ENCODE results near the gene SCMH1.

SCMH1 gene

DNA sequence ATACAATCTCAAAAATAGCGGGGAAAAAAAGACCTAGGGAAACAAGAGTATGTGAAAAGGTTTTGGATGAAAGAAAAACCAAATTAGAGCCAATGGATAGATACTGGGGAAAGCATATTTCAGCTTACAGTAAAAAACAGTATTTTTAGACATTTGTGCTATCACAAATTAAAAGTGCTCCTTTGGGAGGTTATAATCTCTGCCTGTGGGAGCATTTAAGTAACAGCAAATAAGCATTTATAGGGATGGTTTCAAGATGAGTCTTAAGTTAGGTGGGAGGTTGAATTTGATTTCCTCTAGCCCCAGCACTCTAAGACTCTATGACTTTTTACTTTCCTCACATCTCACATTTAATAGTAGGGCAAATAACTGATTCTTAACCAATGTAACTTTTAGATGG lies 141.0 kb downstream of the SCMH1 start:
- no peak overlapping the region for H3K9ac ChIP-seq (ENCODE audit: low read length)
- H3K36me3 ChIP-seq (ENCODE audit: control insufficient read depth, insufficient read depth, low read length), result no peaks in the 10 kb centered on the region
- H3K4me3 ChIP-seq (ENCODE audit: low read length), result no peak overlapping the region
- H3K27me3 ChIP-seq (ENCODE audit: control insufficient read depth, insufficient read depth, low read length), result no peaks in the 10 kb centered on the region
- H3K9me3 ChIP-seq (ENCODE audit: control insufficient read depth, low read length), result no peaks in the 10 kb centered on the region
- peaks cover 12% of the 10 kb centered on the region for H3K4me1 ChIP-seq (ENCODE audit: control insufficient read depth, insufficient read depth, low read length)

DNA sequence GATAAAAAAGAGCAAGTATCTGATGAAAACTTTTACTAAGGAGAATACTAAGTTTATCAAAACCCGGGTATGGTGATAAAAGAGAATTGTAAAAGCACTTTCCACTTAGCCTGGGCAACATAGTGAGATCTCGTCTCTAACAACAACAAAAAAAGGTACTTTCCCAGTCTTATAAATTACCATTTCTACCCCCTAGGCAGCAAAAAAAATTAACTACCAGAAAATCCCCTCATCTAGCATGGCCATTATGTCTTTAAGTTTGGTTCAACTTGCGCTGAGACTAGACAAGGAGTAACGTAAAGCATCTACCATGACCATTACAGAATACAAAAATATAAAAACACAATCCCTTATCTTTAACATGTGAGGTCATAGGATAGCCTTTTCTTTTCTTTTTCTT lies 141.9 kb downstream of the SCMH1 start:
- Histone ChIP-seq H3K27me3 (ENCODE audit: control insufficient read depth, insufficient read depth, low read length) (no peaks in the 10 kb centered on the region), H3K36me3 (ENCODE audit: control insufficient read depth, insufficient read depth, low read length) (no peaks in the 10 kb centered on the region), H3K4me3 (ENCODE audit: low read length) (no peak overlapping the region), H3K9me3 (ENCODE audit: control insufficient read depth, low read length) (no peaks in the 10 kb centered on the region), H3K4me1 (ENCODE audit: control insufficient read depth, insufficient read depth, low read length) (peaks cover 12% of the 10 kb centered on the region), H3K9ac (ENCODE audit: low read length) (no peak overlapping the region)

DNA sequence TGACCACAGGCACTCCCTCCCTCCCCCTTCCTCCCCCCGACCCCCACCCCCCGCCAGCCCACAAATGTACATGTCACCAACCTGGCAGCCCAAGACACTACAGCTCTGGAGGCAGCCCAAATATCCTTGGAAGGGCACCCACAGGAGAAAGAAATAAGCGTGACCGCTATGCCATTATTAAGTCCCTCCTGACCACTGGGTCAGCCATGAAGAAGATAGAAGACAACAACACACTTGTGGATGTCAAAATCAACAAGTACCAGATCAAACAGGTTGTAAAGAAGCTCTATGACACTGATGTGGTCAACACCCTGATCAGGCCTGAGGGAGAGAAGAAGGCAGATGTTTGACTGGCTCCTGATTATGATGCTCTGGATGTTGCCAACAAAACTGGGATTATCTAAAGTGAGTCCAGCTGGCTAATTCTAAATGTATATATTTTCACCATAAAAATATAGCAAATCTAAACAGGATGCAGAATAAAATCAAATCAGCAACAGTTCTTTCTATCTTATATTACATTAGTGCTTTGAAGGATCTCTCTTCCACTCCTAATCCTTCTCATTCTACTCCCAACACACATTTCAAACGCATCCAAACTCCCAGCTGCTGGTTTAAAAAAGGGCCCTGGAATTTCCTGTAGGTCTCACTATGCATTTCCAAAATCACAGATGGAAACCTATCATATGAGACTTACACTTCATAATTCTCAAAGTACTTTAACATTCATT lies 143.2 kb downstream of the SCMH1 start:
- no peak overlapping the region for H3K4me3 ChIP-seq (ENCODE audit: low read length)
- H3K9ac ChIP-seq (ENCODE audit: low read length), result no peak overlapping the region
- no peaks in the 10 kb centered on the region for H3K27me3 ChIP-seq (ENCODE audit: control insufficient read depth, insufficient read depth, low read length)

DNA sequence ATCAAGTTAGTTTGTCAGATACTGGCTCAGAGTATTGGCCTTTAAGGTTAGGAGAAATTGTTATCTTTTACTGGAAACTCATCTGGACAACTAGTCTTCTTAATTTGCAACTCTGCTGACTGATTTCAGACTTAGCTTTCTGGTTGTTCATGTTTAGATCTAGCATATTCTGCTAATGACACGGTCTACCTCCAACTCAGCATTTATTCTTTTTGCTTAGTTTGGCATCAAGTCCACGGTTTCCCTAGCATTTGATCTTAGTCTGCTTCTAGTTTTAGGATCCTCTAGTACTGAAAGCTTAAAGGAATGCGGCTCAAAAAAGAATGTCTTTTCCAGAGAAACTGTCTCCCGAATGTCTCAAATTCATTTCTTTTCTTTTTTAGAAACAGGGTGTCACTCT lies 145.0 kb downstream of the SCMH1 start:
- Histone ChIP-seq H3K27me3 (ENCODE audit: control insufficient read depth, insufficient read depth, low read length) (no peaks in the 10 kb centered on the region), H3K4me3 (ENCODE audit: low read length) (no peak overlapping the region), H3K9ac (ENCODE audit: low read length) (no peak overlapping the region), H3K4me1 (ENCODE audit: control insufficient read depth, insufficient read depth, low read length) (peaks cover 6% of the 10 kb centered on the region), H3K9me3 (ENCODE audit: control insufficient read depth, low read length) (no peaks in the 10 kb centered on the region), H3K36me3 (ENCODE audit: control insufficient read depth, insufficient read depth, low read length) (no peaks in the 10 kb centered on the region)

More for the DNA sequence above, 143.2 kb downstream of the SCMH1 start:
- H3K4me1 ChIP-seq (ENCODE audit: control insufficient read depth, insufficient read depth, low read length), result peaks cover 12% of the 10 kb centered on the region
- H3K9me3 ChIP-seq (ENCODE audit: control insufficient read depth, low read length), result no peaks in the 10 kb centered on the region
- no peaks in the 10 kb centered on the region for H3K36me3 ChIP-seq (ENCODE audit: control insufficient read depth, insufficient read depth, low read length)

DNA sequence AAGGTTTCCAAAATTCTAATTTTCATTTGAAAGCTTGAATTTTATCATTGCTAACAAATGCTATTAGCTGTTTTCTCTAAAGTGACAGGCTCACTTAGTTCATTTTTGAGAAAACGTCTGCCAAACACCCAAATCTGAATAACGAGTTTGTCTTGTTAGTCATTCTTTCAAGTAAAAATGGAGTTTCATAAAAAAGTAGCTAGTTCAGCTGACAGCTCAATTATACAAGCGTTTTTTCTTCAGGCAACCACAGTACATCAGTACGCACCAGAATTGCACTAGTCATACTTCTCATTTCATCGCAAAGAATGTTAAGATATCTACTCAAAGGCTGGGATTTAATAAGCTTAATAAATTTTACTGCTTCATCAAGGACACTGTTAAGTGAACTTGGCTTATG lies 148.3 kb downstream of the SCMH1 start:
- no peaks in the 10 kb centered on the region for H3K9me3 ChIP-seq (ENCODE audit: control insufficient read depth, low read length)
- no peak overlapping the region for H3K9ac ChIP-seq (ENCODE audit: low read length)
- no peaks in the 10 kb centered on the region for H3K36me3 ChIP-seq (ENCODE audit: control insufficient read depth, insufficient read depth, low read length)
- H3K4me3 ChIP-seq (ENCODE audit: low read length), result no peak overlapping the region
- no peaks in the 10 kb centered on the region for H3K27me3 ChIP-seq (ENCODE audit: control insufficient read depth, insufficient read depth, low read length)
- no peaks in the 10 kb centered on the region for H3K4me1 ChIP-seq (ENCODE audit: control insufficient read depth, insufficient read depth, low read length)

DNA sequence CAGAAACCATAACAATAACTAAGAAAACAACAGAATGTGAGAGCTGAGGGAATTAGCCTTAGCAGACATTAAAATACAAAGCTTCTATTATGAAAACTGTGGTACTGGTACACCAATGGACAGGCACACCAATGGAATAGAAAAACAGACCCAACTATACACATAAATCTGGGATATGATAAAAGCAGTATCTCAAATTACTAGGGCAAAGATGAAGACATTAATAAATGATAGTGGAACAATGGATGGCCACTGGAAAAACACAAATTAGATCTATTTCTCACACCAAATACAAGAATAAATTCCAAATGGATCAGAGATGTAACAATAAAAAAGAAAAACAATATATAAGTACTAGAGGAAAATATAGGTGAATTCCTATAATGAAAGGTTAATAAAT lies 155.2 kb downstream of the SCMH1 start:
- Histone ChIP-seq H3K4me1 (ENCODE audit: control insufficient read depth, insufficient read depth, low read length) (no peaks in the 10 kb centered on the region), H3K9me3 (ENCODE audit: control insufficient read depth, low read length) (no peaks in the 10 kb centered on the region)

DNA sequence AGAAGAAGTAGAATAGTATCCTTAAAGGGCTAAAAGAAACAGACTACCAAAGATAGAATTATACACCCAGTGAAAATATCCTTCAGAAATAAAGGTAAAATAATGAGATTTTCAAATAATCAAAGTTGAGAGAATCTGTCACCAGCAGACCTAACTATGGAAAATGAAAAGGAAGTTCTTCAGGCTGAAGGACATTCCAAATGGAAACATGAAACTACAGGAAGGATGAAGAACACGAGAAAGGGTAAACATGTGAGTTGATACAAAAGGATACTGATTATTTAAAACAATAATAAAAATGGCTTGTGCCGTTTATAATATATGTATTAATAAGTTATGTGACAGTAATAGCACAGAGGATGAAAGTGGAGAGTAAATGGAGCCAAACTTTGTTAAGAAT lies 163.5 kb downstream of the SCMH1 start:
- no peak overlapping the region for H3K9ac ChIP-seq (ENCODE audit: low read length)
- no peaks in the 10 kb centered on the region for H3K27me3 ChIP-seq (ENCODE audit: control insufficient read depth, insufficient read depth, low read length)
- no peaks in the 10 kb centered on the region for H3K9me3 ChIP-seq (ENCODE audit: control insufficient read depth, low read length)
- no peak overlapping the region for H3K4me3 ChIP-seq (ENCODE audit: low read length)
- no peaks in the 10 kb centered on the region for H3K4me1 ChIP-seq (ENCODE audit: control insufficient read depth, insufficient read depth, low read length)
- H3K36me3 ChIP-seq (ENCODE audit: control insufficient read depth, insufficient read depth, low read length), result no peaks in the 10 kb centered on the region

More for the DNA sequence above, 155.2 kb downstream of the SCMH1 start:
- H3K27me3 ChIP-seq (ENCODE audit: control insufficient read depth, insufficient read depth, low read length), result no peaks in the 10 kb centered on the region
- no peak overlapping the region for H3K4me3 ChIP-seq (ENCODE audit: low read length)
- no peak overlapping the region for H3K9ac ChIP-seq (ENCODE audit: low read length)
- H3K36me3 ChIP-seq (ENCODE audit: control insufficient read depth, insufficient read depth, low read length), result no peaks in the 10 kb centered on the region

DNA sequence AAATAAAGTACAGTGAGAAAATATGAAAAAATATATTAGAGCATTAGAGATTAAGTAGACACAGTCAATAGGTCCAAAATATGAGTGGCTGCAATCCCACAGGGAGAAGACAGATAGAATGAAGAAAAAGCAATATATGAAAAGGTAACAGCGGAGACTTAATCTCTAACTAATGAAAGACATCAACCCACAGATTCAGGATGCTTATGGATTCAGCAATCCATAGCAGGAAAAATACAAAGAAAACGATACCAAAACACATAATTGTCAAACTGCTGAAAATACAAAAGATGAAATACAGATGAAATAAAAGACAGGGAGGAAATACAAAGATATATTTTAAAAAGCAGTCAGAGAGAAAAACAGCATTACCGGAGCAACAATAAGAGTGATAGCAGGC lies 163.9 kb downstream of the SCMH1 start:
- Histone ChIP-seq H3K4me3 (ENCODE audit: low read length) (no peak overlapping the region), H3K27me3 (ENCODE audit: control insufficient read depth, insufficient read depth, low read length) (no peaks in the 10 kb centered on the region), H3K4me1 (ENCODE audit: control insufficient read depth, insufficient read depth, low read length) (no peaks in the 10 kb centered on the region), H3K9me3 (ENCODE audit: control insufficient read depth, low read length) (no peaks in the 10 kb centered on the region), H3K9ac (ENCODE audit: low read length) (no peak overlapping the region), H3K36me3 (ENCODE audit: control insufficient read depth, insufficient read depth, low read length) (no peaks in the 10 kb centered on the region)

DNA sequence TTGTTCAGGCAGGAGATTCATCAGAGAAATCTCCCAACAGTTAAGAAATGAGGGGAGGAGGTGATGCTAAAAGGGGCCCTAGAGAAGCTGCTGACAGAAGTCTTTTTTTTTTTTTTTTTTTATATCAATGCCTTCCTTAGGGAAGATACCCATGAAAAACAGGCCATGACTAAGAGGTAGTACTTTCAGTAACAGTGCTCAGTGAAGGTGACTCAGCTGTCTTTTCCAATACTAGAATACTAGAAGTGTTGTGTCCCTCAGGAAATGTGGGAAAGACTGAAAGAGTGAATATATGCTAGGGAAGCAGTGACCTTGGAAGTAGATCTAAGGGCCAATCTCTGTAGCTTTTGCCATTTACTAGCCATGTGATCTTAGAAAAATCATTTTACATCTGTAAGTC lies 168.1 kb downstream of the SCMH1 start:
- Histone ChIP-seq H3K27me3 (ENCODE audit: control insufficient read depth, insufficient read depth, low read length) (no peaks in the 10 kb centered on the region), H3K9me3 (ENCODE audit: control insufficient read depth, low read length) (no peaks in the 10 kb centered on the region), H3K36me3 (ENCODE audit: control insufficient read depth, insufficient read depth, low read length) (no peaks in the 10 kb centered on the region), H3K4me1 (ENCODE audit: control insufficient read depth, insufficient read depth, low read length) (no peaks in the 10 kb centered on the region), H3K9ac (ENCODE audit: low read length) (no peak overlapping the region), H3K4me3 (ENCODE audit: low read length) (no peak overlapping the region)

DNA sequence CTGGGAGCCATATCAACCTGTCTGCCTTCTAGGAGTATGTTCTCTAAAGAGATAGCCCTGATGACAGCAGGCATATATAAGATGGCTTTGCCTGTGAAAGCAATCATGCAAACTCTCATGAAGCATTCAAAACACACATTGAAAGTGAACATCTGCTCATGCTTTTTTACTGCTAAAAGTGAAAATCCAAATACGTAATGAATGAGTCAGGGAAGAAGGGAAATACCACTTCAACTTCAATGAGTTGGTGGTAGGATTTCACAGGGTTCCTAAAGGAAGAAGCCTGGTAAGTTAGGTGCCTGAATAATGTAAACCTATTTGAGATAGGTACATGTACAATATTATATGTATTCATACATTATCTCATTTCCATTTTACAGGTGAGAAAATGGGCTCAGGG lies 170.1 kb downstream of the SCMH1 start:
- no peak overlapping the region for H3K4me3 ChIP-seq (ENCODE audit: low read length)
- no peaks in the 10 kb centered on the region for H3K27me3 ChIP-seq (ENCODE audit: control insufficient read depth, insufficient read depth, low read length)
- H3K9ac ChIP-seq (ENCODE audit: low read length), result no peak overlapping the region
- H3K4me1 ChIP-seq (ENCODE audit: control insufficient read depth, insufficient read depth, low read length), result no peaks in the 10 kb centered on the region
- H3K9me3 ChIP-seq (ENCODE audit: control insufficient read depth, low read length), result no peaks in the 10 kb centered on the region
- H3K36me3 ChIP-seq (ENCODE audit: control insufficient read depth, insufficient read depth, low read length), result no peaks in the 10 kb centered on the region

DNA sequence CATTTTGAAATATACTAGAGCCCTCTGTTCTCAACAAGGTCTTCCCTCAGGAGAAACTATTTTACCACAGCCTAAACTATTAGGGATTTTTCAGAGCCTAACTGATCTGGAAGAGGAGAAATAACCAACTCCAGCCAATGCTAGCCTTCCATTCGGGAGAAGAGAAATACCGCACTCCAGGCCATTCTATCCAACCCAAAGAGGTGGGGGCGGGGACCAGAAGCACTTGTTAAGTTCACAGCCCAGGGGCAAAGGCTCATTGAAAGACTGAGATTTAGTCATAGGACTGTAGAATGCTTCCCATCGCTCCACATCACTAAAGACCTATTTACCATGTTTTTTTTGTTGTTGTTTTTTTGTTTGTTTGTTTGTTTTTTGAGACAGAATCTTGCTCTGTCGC lies 185.2 kb downstream of the SCMH1 start:
- no peaks in the 10 kb centered on the region for H3K27me3 ChIP-seq (ENCODE audit: control insufficient read depth, insufficient read depth, low read length)
- H3K9me3 ChIP-seq (ENCODE audit: control insufficient read depth, low read length), result no peaks in the 10 kb centered on the region
- no peak overlapping the region for H3K4me3 ChIP-seq (ENCODE audit: low read length)
- no peaks in the 10 kb centered on the region for H3K4me1 ChIP-seq (ENCODE audit: control insufficient read depth, insufficient read depth, low read length)
- H3K36me3 ChIP-seq (ENCODE audit: control insufficient read depth, insufficient read depth, low read length), result no peaks in the 10 kb centered on the region
- no peak overlapping the region for H3K9ac ChIP-seq (ENCODE audit: low read length)

DNA sequence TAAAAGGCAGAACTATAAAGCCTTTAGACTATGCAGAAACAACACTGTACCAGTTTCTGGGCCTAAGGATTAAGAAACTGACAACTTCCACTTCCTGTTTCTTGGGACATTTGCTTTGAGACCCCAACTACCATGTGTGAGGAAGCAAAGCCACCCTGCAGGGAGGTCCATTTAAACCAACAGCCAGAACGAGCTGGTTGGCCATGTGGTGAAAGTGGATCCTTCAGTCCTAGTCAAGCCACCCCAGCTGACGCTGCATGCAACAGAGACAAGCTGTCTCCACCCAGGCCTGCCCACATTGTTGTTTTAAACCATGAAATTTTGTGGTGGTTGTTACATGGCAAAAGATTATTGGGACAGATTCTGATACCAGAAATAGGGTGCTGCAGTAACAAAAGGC lies 188.8 kb downstream of the SCMH1 start:
- Histone ChIP-seq H3K9ac (ENCODE audit: low read length) (no peak overlapping the region), H3K9me3 (ENCODE audit: control insufficient read depth, low read length) (no peaks in the 10 kb centered on the region), H3K36me3 (ENCODE audit: control insufficient read depth, insufficient read depth, low read length) (no peaks in the 10 kb centered on the region), H3K27me3 (ENCODE audit: control insufficient read depth, insufficient read depth, low read length) (no peaks in the 10 kb centered on the region), H3K4me3 (ENCODE audit: low read length) (no peak overlapping the region), H3K4me1 (ENCODE audit: control insufficient read depth, insufficient read depth, low read length) (no peaks in the 10 kb centered on the region)

DNA sequence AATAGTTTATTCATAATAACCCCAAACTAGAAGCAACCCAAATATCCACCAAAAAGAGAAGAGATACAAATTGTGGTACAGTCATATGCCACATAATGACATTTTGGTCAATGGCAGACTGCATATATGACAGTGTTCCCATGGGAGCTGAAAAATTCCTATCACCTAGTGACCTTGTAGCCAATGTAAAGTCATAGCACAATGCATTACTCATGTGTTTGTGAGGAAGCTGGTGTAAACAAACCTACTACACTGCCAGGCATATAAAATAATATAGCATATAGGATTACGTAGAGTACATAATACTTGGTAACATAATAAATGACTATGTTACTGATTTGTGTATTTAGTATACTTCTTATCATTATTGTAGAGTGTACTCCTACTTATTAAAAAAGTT lies 191.1 kb downstream of the SCMH1 start:
- Histone ChIP-seq H3K36me3 (ENCODE audit: control insufficient read depth, insufficient read depth, low read length) (no peaks in the 10 kb centered on the region), H3K9ac (ENCODE audit: low read length) (no peak overlapping the region)

More for the DNA sequence above, 191.1 kb downstream of the SCMH1 start:
- Histone ChIP-seq H3K4me1 (ENCODE audit: control insufficient read depth, insufficient read depth, low read length) (peaks cover 12% of the 10 kb centered on the region), H3K4me3 (ENCODE audit: low read length) (no peak overlapping the region), H3K9me3 (ENCODE audit: control insufficient read depth, low read length) (no peaks in the 10 kb centered on the region), H3K27me3 (ENCODE audit: control insufficient read depth, insufficient read depth, low read length) (no peaks in the 10 kb centered on the region)

Data from mucosa of stomach (tissue), 1 donor.